Neural cell (in vitro differentiated cells): ENCODE results near the gene ARFGEF3. TPM values are rescaled to one million over a fixed set of nuclear protein-coding genes. Genes with fewer than 3 reads are reported as not detected.

ENCODE experiments used
- H2AFZ ChIP-seq: fragments of 200-600, 300-800 bp; sonication (generic), shearing (Covaris generic); 2 replicates; pipeline ENCODE4 v1.6.0; 2014; ENCODE audit warnings: low read depth, mild to moderate bottlenecking, antibody characterized with exemption, low read length, moderate library complexity
- H3F3A ChIP-seq: fragments of 200-600 bp; shearing (Covaris generic); 2 replicates; pipeline ENCODE4 v1.6.1; 2016; ENCODE audit warnings: mild to moderate bottlenecking, moderate library complexity, mixed read lengths, antibody characterized with exemption, low read length; ENCODE audit not compliant: insufficient read depth, poor library complexity, severe bottlenecking
- H3K27ac ChIP-seq: fragments of 200-600, 300-800 bp; sonication (generic), shearing (Covaris generic); 2 replicates; pipeline ENCODE4 v1.5.1; 2014; ENCODE audit warnings: mild to moderate bottlenecking, low read length, moderate library complexity
- H3K27me3 ChIP-seq: fragments of 300-800, 200-600 bp; sonication (generic), shearing (Covaris generic); 2 replicates; pipeline ENCODE4 v1.6.0; 2014; ENCODE audit warnings: mild to moderate bottlenecking, low read depth, low read length, moderate library complexity; ENCODE audit not compliant: insufficient read depth
- H3K36me3 ChIP-seq: fragments of 300-800, 200-600 bp; sonication (generic), shearing (Covaris generic); 2 replicates; pipeline ENCODE4 v1.5.1; 2014; ENCODE audit warnings: mild to moderate bottlenecking, antibody characterized with exemption, low read length, moderate library complexity; ENCODE audit not compliant: insufficient read depth
- H3K4me2 ChIP-seq: fragments of 300-800, 200-600 bp; sonication (generic), shearing (Covaris generic); 2 replicates; pipeline ENCODE4 v1.6.0; 2014; ENCODE audit warnings: mild to moderate bottlenecking, low read length
- H3K4me3 ChIP-seq: fragments of 300-800, 200-600 bp; sonication (generic), shearing (Covaris generic); 2 replicates; pipeline ENCODE4 v1.5.1; 2014; ENCODE audit warnings: mild to moderate bottlenecking, low read length, moderate library complexity
- H3K79me2 ChIP-seq: fragments of 200-600 bp; shearing (Covaris generic); replicated peaks from 2 replicates; pipeline ENCODE4 v1.6.0; 2014; ENCODE audit warnings: mild to moderate bottlenecking, low read length, moderate library complexity; ENCODE audit not compliant: insufficient read depth
- H3K9ac ChIP-seq: fragments of 300-800, 200-600 bp; sonication (generic), shearing (Covaris generic); 2 replicates; pipeline ENCODE4 v1.6.1; 2016; ENCODE audit warnings: mild to moderate bottlenecking, low read length, mixed read lengths
- H3K9me2 ChIP-seq: fragments of 200-600 bp; shearing (Covaris generic); 2 replicates; pipeline ENCODE4 v1.6.1; 2016; ENCODE audit warnings: mild to moderate bottlenecking, low read length, mixed read lengths; ENCODE audit not compliant: insufficient read depth
- H3K9me3 ChIP-seq: fragments of 200-600, 300-800 bp; sonication (generic), shearing (Covaris generic); 2 replicates; pipeline ENCODE4 v1.6.1; 2016; ENCODE audit warnings: mild to moderate bottlenecking, mixed run types, low read length, moderate library complexity, mixed read lengths
- H4K20me1 ChIP-seq: fragments of 200-600 bp; shearing (Covaris generic); 2 replicates; pipeline ENCODE4 v1.6.1; 2016; ENCODE audit warnings: mild to moderate bottlenecking, mixed run types; ENCODE audit not compliant: insufficient read depth
- EZH2 ChIP-seq: fragments of 200-600, 300-800 bp; shearing (Covaris generic), sonication (generic); IDR thresholded peaks from 2 replicates; pipeline ENCODE4 v1.6.1; 2014; ENCODE audit warnings: antibody characterized with exemption, low read length, borderline replicate concordance, mild to moderate bottlenecking; ENCODE audit not compliant: insufficient read depth, poor library complexity, severe bottlenecking
- MXI1 ChIP-seq: fragments of 450-650 bp; conservative IDR thresholded peaks from 2 replicates; pipeline ENCODE4 v1.6.1; 2014; ENCODE audit warnings: antibody characterized with exemption, mild to moderate bottlenecking; ENCODE audit not compliant: poor library complexity, severe bottlenecking
- POLR2AphosphoS5 ChIP-seq: IDR thresholded peaks from 2 replicates; pipeline ENCODE4 v1.6.1; 2012
- SMC3 ChIP-seq: fragments of 450-650 bp; conservative IDR thresholded peaks from 2 replicates; pipeline ENCODE4 v1.6.1; 2014; ENCODE audit warnings: antibody characterized with exemption, mild to moderate bottlenecking, moderate library complexity; ENCODE audit not compliant: poor library complexity
- TAF1 ChIP-seq: IDR thresholded peaks from 2 replicates; pipeline ENCODE4 v1.6.1; 2012; ENCODE audit warnings: low read depth
- polyA plus RNA-seq: library from polyadenylated mRNA; depleted of rRNA; stranded (reverse); fragments of >200 nt; gene quantifications from 2 replicates; pipeline ENCODE4 v1.2.3, GENCODE V29; 2014
- TF ChIP-seq, protein P1 (sequence below): IDR thresholded peaks from 2 replicates; pipeline ENCODE4 v1.6.1; 2012; ENCODE audit warnings: borderline replicate concordance
- TF ChIP-seq, protein P2 (sequence below): fragments of 450-650 bp; IDR thresholded peaks from 2 replicates; pipeline ENCODE4 v1.5.1; 2014; ENCODE audit warnings: antibody characterized with exemption, mild to moderate bottlenecking, moderate library complexity; ENCODE audit not compliant: poor library complexity, severe bottlenecking

The ARFGEF3 gene
- polyA plus RNA-seq, 1 donor from 2014 or later: 4.6 TPM

DNA sequence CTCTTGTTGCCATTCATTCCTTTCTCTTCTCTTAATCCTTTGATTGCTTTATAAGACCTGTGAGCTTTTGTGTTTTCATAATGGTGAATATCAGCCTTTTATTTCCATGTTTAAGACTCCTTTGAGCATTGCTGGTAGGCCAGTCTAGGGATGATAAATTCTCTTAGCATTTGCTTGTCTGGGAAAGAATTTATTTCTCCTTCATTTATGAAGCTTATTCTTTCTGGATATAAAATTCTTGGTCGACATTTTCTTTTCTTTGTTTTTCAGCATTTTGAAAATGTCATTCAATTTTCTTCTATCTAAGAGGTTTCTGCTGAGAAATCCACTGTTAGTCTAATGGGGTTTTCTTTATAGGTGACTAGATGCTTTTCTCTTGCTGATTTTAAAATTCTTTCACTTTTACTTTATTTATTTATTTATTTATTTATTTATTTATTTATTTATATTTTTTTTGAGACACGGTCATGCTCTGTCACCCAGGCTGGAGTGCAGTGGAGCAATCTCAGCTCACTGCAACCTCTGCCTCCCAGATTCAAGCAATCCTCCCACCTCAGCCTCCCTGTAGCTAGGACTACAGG, 15.0 kb downstream of the ARFGEF3 start:
- Histone ChIP-seq H4K20me1 (no peaks in the 10 kb centered on the region), H3K9ac (no peak overlapping the region), H3K4me2 (no peak overlapping the region), H3K36me3 (no peaks in the 10 kb centered on the region), H2AFZ (no peak overlapping the region), H3F3A (no peaks in the 10 kb centered on the region), H3K27ac (no peak overlapping the region), H3K9me2 (no peaks in the 10 kb centered on the region), H3K79me2 (no peaks in the 10 kb centered on the region), H3K4me3 (no peak overlapping the region), H3K9me3 (no peaks in the 10 kb centered on the region), H3K27me3 (no peaks in the 10 kb centered on the region)
- TF ChIP-seq MXI1 (no peak), EZH2 (no peak), POLR2AphosphoS5 (no peak), SMC3 (no peak)
- TF ChIP-seq, protein P1, sequence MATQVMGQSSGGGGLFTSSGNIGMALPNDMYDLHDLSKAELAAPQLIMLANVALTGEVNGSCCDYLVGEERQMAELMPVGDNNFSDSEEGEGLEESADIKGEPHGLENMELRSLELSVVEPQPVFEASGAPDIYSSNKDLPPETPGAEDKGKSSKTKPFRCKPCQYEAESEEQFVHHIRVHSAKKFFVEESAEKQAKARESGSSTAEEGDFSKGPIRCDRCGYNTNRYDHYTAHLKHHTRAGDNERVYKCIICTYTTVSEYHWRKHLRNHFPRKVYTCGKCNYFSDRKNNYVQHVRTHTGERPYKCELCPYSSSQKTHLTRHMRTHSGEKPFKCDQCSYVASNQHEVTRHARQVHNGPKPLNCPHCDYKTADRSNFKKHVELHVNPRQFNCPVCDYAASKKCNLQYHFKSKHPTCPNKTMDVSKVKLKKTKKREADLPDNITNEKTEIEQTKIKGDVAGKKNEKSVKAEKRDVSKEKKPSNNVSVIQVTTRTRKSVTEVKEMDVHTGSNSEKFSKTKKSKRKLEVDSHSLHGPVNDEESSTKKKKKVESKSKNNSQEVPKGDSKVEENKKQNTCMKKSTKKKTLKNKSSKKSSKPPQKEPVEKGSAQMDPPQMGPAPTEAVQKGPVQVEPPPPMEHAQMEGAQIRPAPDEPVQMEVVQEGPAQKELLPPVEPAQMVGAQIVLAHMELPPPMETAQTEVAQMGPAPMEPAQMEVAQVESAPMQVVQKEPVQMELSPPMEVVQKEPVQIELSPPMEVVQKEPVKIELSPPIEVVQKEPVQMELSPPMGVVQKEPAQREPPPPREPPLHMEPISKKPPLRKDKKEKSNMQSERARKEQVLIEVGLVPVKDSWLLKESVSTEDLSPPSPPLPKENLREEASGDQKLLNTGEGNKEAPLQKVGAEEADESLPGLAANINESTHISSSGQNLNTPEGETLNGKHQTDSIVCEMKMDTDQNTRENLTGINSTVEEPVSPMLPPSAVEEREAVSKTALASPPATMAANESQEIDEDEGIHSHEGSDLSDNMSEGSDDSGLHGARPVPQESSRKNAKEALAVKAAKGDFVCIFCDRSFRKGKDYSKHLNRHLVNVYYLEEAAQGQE: no peak

DNA sequence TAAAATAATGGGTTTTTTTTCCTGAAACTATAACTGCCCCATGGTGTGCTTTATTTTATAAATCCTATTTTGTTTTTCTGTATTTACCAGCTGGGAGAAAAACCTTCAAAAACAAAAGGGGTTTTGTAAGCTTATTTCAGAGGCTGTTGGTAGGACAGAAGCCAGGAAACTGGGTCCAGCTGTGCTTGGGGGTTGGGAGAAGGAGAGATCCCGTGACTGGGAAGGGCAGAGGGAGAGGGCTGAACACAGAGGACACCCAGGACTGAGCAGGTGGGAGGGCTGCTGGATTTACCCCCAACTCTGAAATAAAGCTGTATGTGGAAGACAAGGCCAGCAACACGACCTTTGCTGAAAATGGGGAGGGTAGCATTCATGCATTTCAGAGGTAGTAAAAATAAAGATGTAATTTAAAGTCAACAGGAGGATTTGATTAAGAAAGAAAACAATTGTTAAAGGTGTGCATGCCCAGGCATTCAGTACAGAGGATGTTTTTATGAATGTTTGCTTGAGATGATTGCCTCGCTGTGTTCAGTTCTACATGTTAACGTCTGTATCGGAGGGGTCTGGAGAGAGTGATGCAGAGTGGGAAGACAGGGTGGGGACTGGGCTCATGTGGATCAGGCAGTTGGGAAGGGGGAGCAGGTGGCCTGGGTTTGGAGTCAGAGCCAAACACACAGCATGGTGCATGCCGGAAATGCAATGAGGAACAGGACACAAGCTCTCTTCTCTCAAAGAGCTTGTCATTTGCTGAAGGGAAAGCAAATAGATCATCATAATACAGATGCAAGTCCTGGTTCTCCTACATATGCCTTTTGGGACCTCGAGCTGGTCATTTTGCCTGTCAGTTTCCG, 21.4 kb downstream of the ARFGEF3 start:
- Histone ChIP-seq H3F3A (no peaks in the 10 kb centered on the region), H3K36me3 (no peaks in the 10 kb centered on the region), H4K20me1 (no peaks in the 10 kb centered on the region), H3K9me3 (no peaks in the 10 kb centered on the region), H2AFZ (no peak overlapping the region), H3K9ac (no peak overlapping the region), H3K9me2 (no peaks in the 10 kb centered on the region), H3K27ac (no peak overlapping the region), H3K27me3 (no peaks in the 10 kb centered on the region), H3K4me3 (no peak overlapping the region), H3K79me2 (no peaks in the 10 kb centered on the region), H3K4me2 (no peak overlapping the region)
- TF ChIP-seq, protein P2, sequence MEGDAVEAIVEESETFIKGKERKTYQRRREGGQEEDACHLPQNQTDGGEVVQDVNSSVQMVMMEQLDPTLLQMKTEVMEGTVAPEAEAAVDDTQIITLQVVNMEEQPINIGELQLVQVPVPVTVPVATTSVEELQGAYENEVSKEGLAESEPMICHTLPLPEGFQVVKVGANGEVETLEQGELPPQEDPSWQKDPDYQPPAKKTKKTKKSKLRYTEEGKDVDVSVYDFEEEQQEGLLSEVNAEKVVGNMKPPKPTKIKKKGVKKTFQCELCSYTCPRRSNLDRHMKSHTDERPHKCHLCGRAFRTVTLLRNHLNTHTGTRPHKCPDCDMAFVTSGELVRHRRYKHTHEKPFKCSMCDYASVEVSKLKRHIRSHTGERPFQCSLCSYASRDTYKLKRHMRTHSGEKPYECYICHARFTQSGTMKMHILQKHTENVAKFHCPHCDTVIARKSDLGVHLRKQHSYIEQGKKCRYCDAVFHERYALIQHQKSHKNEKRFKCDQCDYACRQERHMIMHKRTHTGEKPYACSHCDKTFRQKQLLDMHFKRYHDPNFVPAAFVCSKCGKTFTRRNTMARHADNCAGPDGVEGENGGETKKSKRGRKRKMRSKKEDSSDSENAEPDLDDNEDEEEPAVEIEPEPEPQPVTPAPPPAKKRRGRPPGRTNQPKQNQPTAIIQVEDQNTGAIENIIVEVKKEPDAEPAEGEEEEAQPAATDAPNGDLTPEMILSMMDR: no peak
- TF ChIP-seq POLR2AphosphoS5: no peak
- no peak for TF ChIP-seq TAF1
- TF ChIP-seq SMC3: no peak
- TF ChIP-seq EZH2: no peak
